Heart left ventricle (tissue), 16 donors: Measurements from ENCODE around the gene CNTFR. TPM values are rescaled to one million over a fixed set of nuclear protein-coding genes. Genes with fewer than 3 reads are reported as not detected.
A peak's percentile ranks its signal among the peaks of the same experiment; 100 is the strongest.

Source experiments
- ATAC-seq, 4 donors: fragments of 200-7000 bp; cut with Tn5 transposase; one replicate each; pipeline ENCODE4 v1.9.1; 2020 to 2022; ENCODE audit warnings: moderate library complexity in 4 of 4, mild to moderate bottlenecking in 3 of 4, moderate number of reproducible peaks in 1 of 4
- DNase-seq, 5 donors: peaks; one replicate each; pipeline ENCODE4 v3.0.0-alpha.2; 2020
- H3K27ac ChIP-seq, 12 donors: fragments of 200-600 bp; sonication (generic) in 4 of 12; one replicate each; pipeline versions ENCODE4 v1.5.0 to v1.8.0; 2016 to 2022; ENCODE audit warnings: mild to moderate bottlenecking in 2 of 12
- H3K27me3 ChIP-seq, 9 donors: fragments of 200-600 bp; sonication (generic) in 2 of 9; one replicate each; pipeline versions ENCODE4 v1.5.1 to v1.8.0; 2016 to 2022; ENCODE audit warnings: mild to moderate bottlenecking in 3 of 9
- H3K36me3 ChIP-seq, 9 donors: fragments of 200-600 bp; sonication (generic) in 2 of 9; one replicate each; pipeline versions ENCODE4 v1.5.0 to v1.8.0; 2018 to 2022; ENCODE audit warnings: mild to moderate bottlenecking in 2 of 9
- H3K4me1 ChIP-seq, 12 donors: fragments of 200-600 bp; sonication (generic) in 4 of 12; one replicate each; pipeline versions ENCODE4 v1.5.0 to v1.8.0; 2016 to 2022; ENCODE audit warnings: mild to moderate bottlenecking in 3 of 12
- H3K4me3 ChIP-seq, 12 donors: fragments of 200-600 bp; sonication (generic) in 4 of 12; one replicate each; pipeline versions ENCODE4 v1.5.0 to v1.8.0; 2017 to 2022; ENCODE audit warnings: mild to moderate bottlenecking in 9 of 12, moderate library complexity in 4 of 12
- H3K9me3 ChIP-seq, 12 donors: fragments of 200-600 bp; sonication (generic) in 4 of 12; one replicate each; pipeline versions ENCODE4 v1.5.0 to v1.8.0; 2016 to 2022; ENCODE audit warnings: mild to moderate bottlenecking in 1 of 12
- CTCF ChIP-seq, 12 donors: fragments of 200-600 bp; sonication (generic) in 4 of 12; IDR thresholded peaks; one replicate each; pipeline versions ENCODE4 v1.5.0 to v1.8.0; 2018 to 2022; ENCODE audit warnings: antibody characterized with exemption in 12 of 12, mild to moderate bottlenecking in 5 of 12
- POLR2A ChIP-seq, 2 donors: fragments of 450-650 bp; IDR thresholded peaks; one replicate each; pipeline ENCODE4 v1.6.1; 2017; ENCODE audit warnings: antibody characterized with exemption in 2 of 2, mild to moderate bottlenecking in 2 of 2, moderate library complexity in 2 of 2
- WGBS, 4 donors: extraction: QIAGEN DNeasy Blood & Tissue Kit in 2 of 4; methylation state at CpG; one replicate each; pipeline versions ENCODE4 v1.1.5 to v1.1.7; 2013 to 2018; 5-methylcytosine and 5-hydroxymethylcytosine counted together
- intact Hi-C, 10 donors: fragments of 100-400 bp; cut with DNase I; formaldehyde crosslinking; loops; one replicate each; pipeline versions ENCODE4 v1.11.1 to v1.14.2; 2022
- polyA plus RNA-seq, 2 donors: library from polyadenylated mRNA; stranded (reverse); fragments of 200-250 nt; gene quantifications; one replicate each; pipeline ENCODE4 v1.2.3, GENCODE V29; 2013
- total RNA-seq, 9 donors: library from RNA; depleted of rRNA in 2 of 9; stranded (reverse); fragments of >200 nt in 2 of 9; fragmentation: NEBNext Ultra II Directional in 3 of 9; extraction: Animal tissue kit (Norgen Biotek cat#: 25700) in 3 of 9; gene quantifications; one replicate each; pipeline versions ENCODE4 v1.1.0 to v1.2.4, GENCODE V29; 2016 to 2023
- donor health status: ischemic (EF 13 %, LVEDD 7.1; RV severe dilation, severe dysfunction).
- donor health status: healthy with polysubstance abuse.
- donor health status: DM: no; HTN: yes; CAD: no.
- donor health status: DM: no; HTN: no; CAD: no.
- donor health status: ischemic (EF 25% LVEDD 6.9; RV normal size, moderate dysfunction).
- donor health status: ischemic (EF 25% LVEDD 5.7; RV mildly dilated, moderate dysfunction).
- donor health status: healthy.
- donor health status: DM: yes; HTN: yes; CAD: no.
- donor health status: ischemic (EF 35%, LVEDD 5.7; RV mildly dilated, moderate dysfunction).
- donor health status: nonischemic (EF 11% LVEDD 7.7; RV severe dilation, severe dysfunction).
- donor health status: DM: yes; HTN: yes; CAD: no.
- donor health status: PGD.
- donor health status: ischemic (EF 29% LVEDD 5.4; RV normal size, mild dysfunction).
- donor health status: nonischemic (EF 23%, LVEDD 6.1; RV moderate dilation, normal function).

CNTFR gene
- total and polyA plus RNA-seq, 11 donors: 0.43 to 9.8 (median 2.0) TPM

- Histone ChIP-seq H3K27me3 (peaks cover 0 to 2% (median 0%) of the 10 kb centered on the region in 9 donors), H3K9me3 (no peaks in the 10 kb centered on the region), H3K4me3 (no peak overlapping the region), H3K27ac (no peak overlapping the region), H3K36me3 (no peaks in the 10 kb centered on the region), H3K4me1 (peaks cover 0 to 5% (median 0%) of the 10 kb centered on the region in 12 donors)
- ATAC-seq (no peak), DNase-seq (no peak)
- 22 to 43% (median 26%) methylated on average over 1 of the region's 1 CpG for WGBS, 4 donors
- TF ChIP-seq CTCF (IDR thresholded peaks at IDR 0.05) (no peak), POLR2A (IDR thresholded peaks at IDR 0.05) (no peak)
- intact Hi-C loops: loop anchor here in 5 of 10 donors (5.0 to 10.0 kb wide), 5 partner anchors 95 to 265 kb away; no protein-coding TSS in a partner anchor
Measured at GRCh38 chr9:34599546-34599945, 10.0 kb upstream of the CNTFR start.

GRCh38 chr9:34594177-34594576 is 4.7 kb upstream of the CNTFR start:
- peaks cover 0 to 44% (median 27%) of the 10 kb centered on the region in 12 donors for H3K4me1 ChIP-seq

GRCh38 chr9:34592895-34593601 is 3.5 kb upstream of the CNTFR start:
- DNase-seq: peak; percentile 58 to 80 (median 77)
- peaks cover 0 to 52% (median 30%) of the 10 kb centered on the region in 12 donors for H3K4me1 ChIP-seq
- H3K9me3 ChIP-seq: no peaks in the 10 kb centered on the region
- peak overlapping the region in 8 of 12 donors; percentile 17 to 66 (median 36) for H3K27ac ChIP-seq
- intact Hi-C loops: loop anchor here (1.0 to 10.0 kb wide), 12 partner anchors 45 to 261 kb away; no protein-coding TSS in a partner anchor
- 12 to 20% (median 13%) methylated on average over 12 to 26 of the region's 26 CpGs for WGBS, 4 donors
- H3K36me3 ChIP-seq: no peaks in the 10 kb centered on the region
- H3K4me3 ChIP-seq: peak overlapping the region in 1 of 12 donors; percentile 3
- peak; percentile 77 to 83 (median 80) for ATAC-seq
- H3K27me3 ChIP-seq: peaks cover 4 to 61% (median 13%) of the 10 kb centered on the region in 9 donors
- TF ChIP-seq CTCF (IDR thresholded peaks at IDR 0.05): no peak
- TF ChIP-seq POLR2A (IDR thresholded peaks at IDR 0.05): no peak

More at GRCh38 chr9:34594177-34594576, 4.7 kb upstream of the CNTFR start:
- H3K9me3 ChIP-seq: no peaks in the 10 kb centered on the region
- DNase-seq (no peak), ATAC-seq (no peak)
- H3K36me3 ChIP-seq: no peaks in the 10 kb centered on the region
- WGBS, 4 donors: 39 to 61% (median 44%) methylated on average over 9 of the region's 9 CpGs
- H3K4me3 ChIP-seq: no peak overlapping the region
- intact Hi-C loops: loop anchor here (5.0 to 10.0 kb wide), 11 partner anchors 89 to 262 kb away; no protein-coding TSS in a partner anchor
- H3K27me3 ChIP-seq: peaks cover 0 to 49% (median 10%) of the 10 kb centered on the region in 9 donors
- TF ChIP-seq POLR2A (IDR thresholded peaks at IDR 0.05) (no peak), CTCF (IDR thresholded peaks at IDR 0.05) (peak in 2 of 12 donors; percentile 2 to 11)
- H3K27ac ChIP-seq: peak overlapping the region in 4 of 12 donors; percentile 20 to 44 (median 39)
